OCI-LY1 (cell line): ENCODE measurements around the gene CST4.

Experiments
- EZH2 ChIP-seq: fragments of 200-600 bp; sonication (generic), shearing (Covaris generic); IDR thresholded peaks from 2 replicates; pipeline ENCODE4 v1.8.0; 2017; ENCODE audit warnings: borderline replicate concordance, mixed run types, mild to moderate bottlenecking, antibody characterized with exemption, low read length, moderate library complexity, mixed read lengths
- TF ChIP-seq, protein P1 (sequence below): fragments of 200-600 bp; sonication (generic), shearing (Covaris generic); IDR thresholded peaks from 2 replicates; pipeline ENCODE4 v1.5.1; 2017; ENCODE audit warnings: mild to moderate bottlenecking, antibody characterized with exemption, low read length, moderate library complexity, mixed read lengths

DNA sequence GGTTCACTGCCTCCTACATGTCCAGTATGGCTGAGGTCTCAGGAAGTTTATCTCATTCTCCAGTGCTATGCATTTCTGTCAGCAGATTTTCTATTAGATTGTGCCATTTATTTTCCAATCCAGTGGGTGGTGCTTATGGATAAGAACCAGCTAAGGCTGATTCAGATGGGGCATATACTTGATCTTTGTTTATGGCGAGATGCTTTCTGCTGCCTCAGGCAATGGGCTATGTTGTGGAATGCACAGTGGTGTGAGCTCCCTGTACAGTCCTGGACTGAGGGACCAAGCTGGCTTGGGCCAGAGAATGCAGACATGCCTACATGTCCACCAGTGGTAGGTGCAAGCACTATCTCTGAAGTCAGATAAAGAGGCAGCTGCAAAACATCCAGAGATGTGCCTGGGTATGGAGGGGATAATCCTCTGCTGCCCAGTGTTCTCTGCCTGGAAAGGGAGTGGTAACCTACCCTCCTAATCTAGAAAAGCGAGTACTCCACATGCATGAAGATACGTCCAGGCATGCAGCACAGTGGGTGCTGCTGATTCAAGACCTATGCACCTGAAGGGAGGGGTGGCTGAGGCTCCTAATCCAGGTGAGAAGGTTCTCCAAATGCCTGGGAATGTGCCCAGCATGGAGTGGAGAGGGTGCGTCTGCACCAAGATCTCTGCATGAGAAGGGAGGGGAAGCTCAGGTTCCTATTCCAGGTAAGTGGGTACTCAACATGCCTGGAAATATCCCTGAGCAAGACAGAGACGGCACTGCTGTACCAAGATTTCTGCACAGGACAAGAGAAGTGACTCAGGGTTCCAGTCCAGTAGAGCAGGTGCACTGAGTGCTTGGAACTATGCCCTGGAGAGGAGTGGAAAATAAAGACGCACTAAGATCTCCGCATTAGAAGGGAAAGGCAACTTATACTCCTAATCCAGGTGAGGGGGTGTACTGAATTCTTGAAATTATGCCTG is 9.4 kb downstream of the CST4 start:
- TF ChIP-seq, protein P1, sequence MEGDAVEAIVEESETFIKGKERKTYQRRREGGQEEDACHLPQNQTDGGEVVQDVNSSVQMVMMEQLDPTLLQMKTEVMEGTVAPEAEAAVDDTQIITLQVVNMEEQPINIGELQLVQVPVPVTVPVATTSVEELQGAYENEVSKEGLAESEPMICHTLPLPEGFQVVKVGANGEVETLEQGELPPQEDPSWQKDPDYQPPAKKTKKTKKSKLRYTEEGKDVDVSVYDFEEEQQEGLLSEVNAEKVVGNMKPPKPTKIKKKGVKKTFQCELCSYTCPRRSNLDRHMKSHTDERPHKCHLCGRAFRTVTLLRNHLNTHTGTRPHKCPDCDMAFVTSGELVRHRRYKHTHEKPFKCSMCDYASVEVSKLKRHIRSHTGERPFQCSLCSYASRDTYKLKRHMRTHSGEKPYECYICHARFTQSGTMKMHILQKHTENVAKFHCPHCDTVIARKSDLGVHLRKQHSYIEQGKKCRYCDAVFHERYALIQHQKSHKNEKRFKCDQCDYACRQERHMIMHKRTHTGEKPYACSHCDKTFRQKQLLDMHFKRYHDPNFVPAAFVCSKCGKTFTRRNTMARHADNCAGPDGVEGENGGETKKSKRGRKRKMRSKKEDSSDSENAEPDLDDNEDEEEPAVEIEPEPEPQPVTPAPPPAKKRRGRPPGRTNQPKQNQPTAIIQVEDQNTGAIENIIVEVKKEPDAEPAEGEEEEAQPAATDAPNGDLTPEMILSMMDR, result no peak
- no peak for TF ChIP-seq EZH2
